GM11168 (cell line): ENCODE results near the gene TAB3.

ENCODE experiments used
- in situ Hi-C: fragments of 300-500 bp; cut with MboI; formaldehyde crosslinking; loops from one replicate; pipeline ENCODE4 v1.12.0; 2022; ENCODE audit warnings: low sequenced_read_pairs; ENCODE audit not compliant: unreplicated experiment

TAB3 gene

DNA sequence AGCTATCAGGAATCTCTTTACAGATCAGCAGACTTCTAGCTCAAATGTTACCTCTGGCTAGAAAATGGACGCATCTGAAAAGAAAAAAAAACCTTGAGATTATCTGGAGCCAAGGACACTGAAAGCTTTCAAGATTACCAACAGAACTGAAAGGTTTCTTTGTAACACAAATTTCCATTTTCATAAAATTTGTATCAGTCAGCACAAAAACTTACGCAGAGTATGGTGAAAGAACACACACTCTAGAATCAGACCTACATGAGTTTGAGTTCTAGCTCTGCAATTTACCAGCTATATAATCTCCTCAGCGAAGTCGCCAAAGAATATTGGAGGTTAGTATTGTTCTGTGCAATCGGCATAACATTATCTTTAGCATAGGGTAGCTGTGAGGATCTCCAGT, 1.8 kb downstream of the TAB3 start:
- in situ Hi-C loops, result no loop called here

DNA sequence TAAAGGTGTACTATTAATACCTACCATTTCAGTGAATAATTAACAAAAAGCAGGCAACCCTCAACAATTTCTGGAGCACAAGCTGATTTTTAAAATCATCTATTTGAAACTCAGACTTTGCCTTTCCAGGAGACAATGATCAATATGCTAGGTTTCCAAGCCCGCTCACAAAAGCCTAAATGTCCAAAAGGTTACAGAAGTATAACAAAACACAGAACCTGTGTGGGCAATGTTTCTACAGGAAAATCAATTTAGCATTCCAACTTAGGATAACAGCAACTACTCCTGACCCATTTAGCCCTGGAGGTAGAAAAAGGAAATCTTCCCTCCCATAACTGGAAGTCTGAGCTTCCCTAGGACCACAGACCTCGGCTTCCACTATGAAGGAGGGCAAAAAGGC, 3.9 kb downstream of the TAB3 start:
- in situ Hi-C loops, result no loop called here

DNA sequence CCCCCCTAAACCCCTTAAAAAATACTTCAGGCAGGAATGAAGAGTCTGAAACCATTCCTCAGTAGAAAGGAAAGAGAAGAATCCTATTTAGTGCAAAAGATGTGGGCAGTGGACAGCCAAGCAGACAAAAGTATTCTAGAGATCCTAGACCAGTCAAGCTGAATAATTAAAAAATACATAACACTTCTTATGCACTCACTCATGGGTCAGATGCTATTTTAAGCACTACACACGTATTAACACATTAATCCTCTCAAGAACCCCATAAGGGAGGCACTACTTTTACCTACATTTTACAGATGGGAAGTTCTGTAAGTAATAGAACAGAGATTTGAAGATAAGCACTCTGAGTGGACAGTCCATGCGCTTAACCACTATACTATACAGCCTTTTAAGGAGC, 5.9 kb downstream of the TAB3 start:
- in situ Hi-C loops, result no loop called here

DNA sequence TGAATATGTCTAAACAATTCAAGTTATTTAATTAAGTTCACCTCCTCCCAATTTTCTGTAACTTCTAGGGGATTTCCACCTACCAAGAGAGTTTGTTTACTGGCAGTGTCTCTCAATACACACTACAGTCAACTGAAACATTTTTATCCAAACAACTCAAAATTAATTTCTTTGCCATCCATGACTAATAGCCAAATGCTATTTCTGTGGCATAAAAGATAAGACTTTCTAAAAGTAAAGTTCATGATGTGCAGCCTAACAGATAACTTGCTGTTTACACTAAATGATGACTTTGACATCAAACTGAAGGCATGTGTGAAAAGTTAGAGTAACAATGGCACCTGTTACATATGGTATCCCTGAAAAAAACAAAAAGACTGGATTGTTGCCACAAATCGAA, 7.3 kb downstream of the TAB3 start:
- in situ Hi-C loops, result no loop called here

DNA sequence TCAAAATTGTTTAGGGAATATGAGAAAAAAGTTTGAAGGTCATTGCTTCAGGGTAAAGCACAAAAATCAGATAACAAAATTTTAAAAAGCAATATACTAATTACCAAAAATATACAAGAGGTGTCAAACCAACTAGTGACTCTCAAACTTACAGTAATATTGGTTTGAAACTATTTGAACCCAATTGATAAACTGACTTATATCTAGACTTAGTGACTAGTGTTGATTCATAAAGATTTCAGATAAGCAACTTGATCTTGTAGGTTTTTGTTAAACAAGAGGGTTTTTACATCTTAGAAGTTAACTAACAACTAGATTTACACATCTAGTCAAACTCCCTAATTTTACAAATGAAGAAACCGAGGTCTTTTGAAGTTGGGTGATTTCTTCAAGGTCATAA, 7.7 kb downstream of the TAB3 start:
- in situ Hi-C loops, result no loop called here

DNA sequence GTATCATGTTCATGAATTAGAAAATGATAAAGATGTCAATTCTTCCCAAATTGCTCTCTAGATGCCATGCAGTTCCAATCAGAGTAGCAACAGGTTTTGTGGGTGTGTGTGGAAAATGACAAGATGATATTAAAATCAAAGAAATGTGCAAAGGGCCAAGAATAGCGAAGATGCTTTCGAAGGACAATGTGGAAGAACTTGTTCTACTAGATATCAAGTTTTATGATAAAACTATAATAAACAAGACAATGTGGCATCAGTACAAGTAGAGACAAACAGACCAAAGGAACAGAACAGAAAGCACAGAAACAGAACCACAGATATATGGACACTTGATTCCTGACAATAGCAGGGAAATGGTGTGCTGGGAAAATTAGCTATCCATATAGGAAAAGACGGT, 9.0 kb downstream of the TAB3 start:
- in situ Hi-C loops, result no loop called here

DNA sequence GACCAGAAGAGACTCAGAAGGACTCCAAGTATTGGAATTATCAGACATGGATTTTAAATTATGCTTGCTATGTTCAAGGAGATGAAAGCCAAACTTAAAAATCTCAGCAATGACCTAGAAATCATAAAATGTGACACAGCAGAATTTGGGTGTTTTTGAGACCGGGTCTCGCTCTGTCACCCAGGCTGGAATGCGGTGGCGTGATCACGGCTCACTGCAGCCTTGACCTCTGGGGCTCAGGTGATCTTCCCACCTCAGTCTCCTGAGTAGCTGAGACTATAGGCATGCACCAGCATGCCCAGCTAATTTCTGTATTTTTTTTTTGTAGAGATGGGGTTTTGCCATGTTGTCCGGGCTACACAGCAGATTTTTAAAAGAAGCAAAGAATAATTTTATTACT, 12.7 kb downstream of the TAB3 start:
- in situ Hi-C loops, result no loop called here

DNA sequence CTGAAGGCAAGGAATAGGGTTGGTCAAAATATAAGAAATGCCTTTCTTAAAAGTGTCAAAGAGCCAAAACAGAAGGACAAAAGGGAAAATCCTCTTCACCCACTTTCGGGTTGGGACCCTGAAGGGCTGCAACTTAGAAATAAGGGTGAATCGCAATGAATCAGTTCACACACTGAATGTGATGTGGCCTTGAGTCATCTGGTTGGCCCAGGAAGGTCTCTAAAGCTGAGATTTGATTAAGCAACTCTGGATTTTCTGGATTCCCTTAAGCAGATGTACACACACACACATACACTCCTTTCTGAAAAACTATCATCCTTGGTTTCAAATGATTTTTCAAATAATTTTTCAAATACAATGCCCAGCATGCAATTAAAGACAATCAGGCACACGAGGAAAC, 13.1 kb downstream of the TAB3 start:
- in situ Hi-C loops, result no loop called here

DNA sequence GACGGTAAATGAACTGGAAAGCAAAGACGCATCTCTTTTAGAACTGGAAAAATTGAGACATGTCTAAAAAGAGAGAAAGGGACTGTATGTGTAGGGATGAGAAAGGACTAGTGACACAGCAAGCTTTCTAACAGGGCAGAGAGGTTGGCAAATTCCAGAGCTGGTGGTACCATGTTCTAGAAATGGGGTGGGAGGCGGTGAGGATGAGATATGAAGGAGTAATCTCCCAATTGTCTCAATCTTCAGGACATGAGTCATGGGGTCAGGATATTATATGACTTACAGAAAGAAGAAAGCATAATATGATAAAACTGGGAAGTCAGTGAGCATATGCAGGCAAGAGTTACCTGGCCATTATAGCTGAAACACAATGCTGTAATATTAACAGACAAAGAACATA, 14.2 kb downstream of the TAB3 start:
- in situ Hi-C loops, result loop anchor here (25.0 kb wide), 1 partner anchor 138 kb away; no protein-coding TSS in a partner anchor

DNA sequence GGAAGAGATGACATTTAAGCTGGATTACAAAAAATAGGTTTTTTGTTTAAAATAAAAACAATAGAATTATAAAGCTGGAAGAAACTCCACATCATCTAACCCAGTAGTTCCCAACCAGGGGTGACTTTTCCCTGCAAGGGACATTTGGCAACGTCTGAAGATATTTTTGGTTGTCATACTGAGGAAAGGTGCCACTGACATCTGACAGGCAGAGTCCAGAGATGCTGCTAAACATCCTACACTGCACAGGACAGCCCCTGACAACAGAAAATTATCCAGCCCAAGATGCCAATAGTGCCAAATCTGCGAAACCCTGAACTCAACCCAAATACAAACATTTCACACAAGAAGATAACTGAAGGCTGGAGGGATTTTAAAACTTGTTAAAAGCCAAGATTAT, 18.5 kb downstream of the TAB3 start:
- in situ Hi-C loops, result loop anchor here (25.0 kb wide), 1 partner anchor 133 kb away; no protein-coding TSS in a partner anchor

DNA sequence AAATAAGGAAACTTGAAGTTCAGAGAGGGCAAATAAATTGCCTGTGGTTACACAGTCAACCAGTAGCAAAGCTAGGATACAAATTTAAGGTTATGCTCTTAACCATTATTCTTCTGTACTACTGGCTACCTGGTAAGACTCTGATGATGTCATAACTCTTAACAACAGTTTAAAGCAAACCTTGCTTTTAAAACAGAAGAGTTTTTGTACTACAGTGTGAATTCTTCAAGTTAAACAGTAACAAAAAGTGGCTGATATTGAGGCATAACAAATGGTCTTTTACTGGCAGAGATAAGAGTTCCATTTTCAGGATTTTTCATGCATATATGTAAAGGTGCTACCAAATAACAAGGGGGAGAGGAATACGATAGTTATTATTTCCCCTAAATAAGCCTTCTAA, 23.4 kb downstream of the TAB3 start:
- in situ Hi-C loops, result loop anchor here (25.0 kb wide), 1 partner anchor 128 kb away; no protein-coding TSS in a partner anchor

DNA sequence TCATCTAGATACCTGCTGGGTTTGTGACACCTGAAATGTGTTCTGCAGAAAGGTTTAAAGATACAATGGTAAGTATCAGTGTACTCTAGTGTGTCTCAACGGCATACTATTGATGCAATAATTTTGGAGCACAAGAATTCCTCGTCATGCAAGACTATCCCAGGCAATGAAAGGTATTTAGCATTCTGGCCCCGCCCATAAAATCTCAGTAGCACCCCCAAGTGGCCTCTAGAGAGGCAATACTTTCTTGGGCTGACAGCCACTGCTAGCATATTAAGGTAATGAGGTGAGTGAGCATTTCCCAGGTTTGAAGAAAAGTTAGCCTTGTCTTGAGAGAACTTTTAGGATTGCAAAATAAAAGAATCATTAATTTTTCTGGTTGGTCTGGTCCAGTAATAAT, 24.0 kb downstream of the TAB3 start:
- in situ Hi-C loops, result loop anchor here (25.0 kb wide), 1 partner anchor 128 kb away; no protein-coding TSS in a partner anchor

DNA sequence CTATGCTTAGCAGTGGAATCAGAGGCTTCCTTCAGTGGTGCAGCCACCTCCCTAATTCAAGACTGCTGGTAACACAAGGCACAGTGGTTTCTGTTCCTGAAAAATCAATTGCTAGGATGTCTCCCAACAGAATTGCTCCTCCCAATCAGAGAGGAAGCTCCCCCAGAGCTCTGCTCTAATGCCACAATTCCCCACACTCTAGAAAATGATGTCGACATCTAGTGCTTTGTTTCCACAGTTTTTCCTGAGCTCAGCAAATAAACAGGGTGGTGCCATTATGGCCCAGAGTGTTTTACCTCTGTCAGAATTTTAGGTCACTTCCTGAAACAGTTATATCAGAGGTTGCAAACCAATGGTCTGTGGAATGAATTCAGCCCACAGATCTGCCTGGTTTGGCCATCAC, 24.7 kb downstream of the TAB3 start:
- in situ Hi-C loops, result loop anchor here (25.0 kb wide), 1 partner anchor 127 kb away; no protein-coding TSS in a partner anchor

DNA sequence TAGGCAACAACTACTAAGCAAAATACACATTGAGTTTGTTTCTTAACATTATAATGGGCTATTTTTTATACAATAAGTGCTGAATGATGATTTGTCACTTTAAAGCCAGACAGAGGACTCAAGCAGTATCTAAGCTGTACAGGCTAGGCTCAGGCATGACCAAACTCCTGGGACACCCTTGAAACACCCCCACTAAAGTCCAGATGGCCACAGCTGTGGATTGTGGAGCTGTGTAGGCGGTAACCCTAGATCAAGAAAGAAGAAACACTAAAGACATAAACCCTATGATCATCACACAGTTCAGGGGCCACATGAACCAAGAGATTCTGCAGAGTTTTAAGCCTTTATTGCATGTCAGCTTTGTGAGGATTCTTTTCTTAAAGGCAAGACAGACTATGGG, 25.1 kb downstream of the TAB3 start:
- in situ Hi-C loops, result loop anchor here (25.0 kb wide), 1 partner anchor 127 kb away; no protein-coding TSS in a partner anchor

DNA sequence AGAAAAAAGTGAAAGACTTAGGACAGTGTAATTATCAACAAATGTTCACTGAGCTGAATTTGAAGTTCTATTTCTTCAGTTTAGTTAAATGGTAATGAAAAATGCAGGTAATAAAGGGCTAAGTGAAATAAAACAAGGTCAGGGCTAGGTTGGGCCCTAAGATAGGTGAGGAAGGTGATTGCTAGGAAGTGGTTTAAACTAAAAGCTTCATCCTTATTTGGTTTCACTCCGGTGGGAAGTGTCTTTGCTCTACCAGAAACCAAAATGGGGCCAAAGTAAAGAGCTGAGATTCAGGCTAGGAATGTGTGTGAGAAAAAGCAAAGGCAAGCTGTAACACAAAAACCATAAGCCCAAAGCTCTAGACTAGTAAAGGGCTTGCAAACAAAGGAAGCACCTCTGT, 31.0 kb downstream of the TAB3 start:
- in situ Hi-C loops, result loop anchor here (25.0 kb wide), 1 partner anchor 121 kb away; no protein-coding TSS in a partner anchor

DNA sequence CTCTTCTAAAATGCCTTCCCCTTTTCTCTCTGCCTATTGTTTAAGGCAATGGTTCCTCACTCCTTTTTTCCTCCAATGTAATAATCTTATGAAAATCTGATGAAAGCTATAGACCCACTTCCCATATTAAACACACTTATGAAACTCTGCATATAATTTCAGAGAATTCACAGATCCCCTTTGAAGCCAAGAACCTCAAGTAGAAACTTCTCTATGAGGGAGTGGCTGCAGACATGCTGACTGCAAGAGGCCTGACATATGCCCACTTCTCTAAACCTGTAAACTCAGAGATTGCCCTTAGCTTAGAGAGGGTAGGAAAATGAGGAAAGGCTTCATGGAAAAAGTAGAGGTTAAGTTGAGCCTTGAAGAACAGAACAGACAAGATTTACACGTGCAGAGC, 37.6 kb downstream of the TAB3 start:
- in situ Hi-C loops, result loop anchor here (25.0 kb wide), 1 partner anchor 114 kb away; no protein-coding TSS in a partner anchor

DNA sequence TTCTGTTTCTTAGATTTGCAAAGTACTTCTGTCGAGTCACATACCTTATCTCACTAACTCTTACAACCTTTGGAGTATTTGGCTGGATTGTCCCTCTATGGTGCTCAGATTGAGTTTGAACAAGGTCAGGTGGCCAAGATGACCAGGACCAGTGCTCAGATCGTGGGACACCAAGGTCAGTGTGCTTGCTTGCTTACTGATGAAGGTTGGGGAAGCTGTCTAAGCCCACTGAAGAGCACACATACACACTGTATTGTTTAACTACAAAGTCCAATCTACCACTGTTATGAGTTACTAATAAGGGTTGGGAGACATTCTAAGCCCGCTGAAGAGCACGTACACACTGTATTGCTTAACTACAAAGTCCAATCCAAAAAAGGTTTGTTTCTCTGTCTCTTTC, 53.7 kb downstream of the TAB3 start:
- in situ Hi-C loops, result no loop called here

DNA sequence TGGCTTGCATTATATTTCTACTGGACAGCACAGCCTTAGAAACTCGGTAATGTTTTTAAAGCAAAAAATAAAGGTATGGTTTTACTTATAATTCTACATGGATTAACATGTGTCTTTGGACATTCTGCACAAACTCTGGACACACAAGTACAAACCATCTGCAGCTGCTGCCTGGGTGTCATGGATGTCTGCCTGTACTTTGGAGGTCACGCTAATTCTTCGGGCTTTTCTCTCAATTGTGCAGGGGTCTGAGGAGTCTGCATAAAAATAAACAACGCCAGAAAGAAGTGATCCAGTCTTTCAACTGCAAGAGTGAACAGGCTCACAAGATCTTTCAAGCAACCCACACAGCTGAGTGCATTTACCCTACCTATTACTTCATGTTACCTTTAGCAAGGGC, 55.2 kb downstream of the TAB3 start:
- in situ Hi-C loops, result no loop called here

DNA sequence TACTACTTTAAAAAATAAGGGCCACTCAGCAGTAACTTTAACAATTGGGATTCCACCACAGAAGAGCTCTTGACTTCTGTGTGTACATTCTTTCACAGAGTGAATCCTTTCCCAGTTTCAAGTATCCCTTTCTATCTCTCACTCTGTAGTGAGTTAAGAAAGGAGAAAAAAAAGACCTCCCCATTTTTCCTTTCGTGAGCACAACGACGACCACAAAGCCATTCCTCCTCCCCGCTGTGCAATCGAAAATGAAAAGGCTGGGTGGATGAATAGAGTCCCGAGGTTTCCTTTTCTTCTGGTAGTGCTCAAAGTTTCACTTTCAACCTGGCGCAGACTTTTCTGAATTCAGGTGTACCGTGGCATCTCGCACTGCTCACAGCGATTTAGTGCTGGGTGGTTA, 58.0 kb downstream of the TAB3 start:
- in situ Hi-C loops, result no loop called here

DNA sequence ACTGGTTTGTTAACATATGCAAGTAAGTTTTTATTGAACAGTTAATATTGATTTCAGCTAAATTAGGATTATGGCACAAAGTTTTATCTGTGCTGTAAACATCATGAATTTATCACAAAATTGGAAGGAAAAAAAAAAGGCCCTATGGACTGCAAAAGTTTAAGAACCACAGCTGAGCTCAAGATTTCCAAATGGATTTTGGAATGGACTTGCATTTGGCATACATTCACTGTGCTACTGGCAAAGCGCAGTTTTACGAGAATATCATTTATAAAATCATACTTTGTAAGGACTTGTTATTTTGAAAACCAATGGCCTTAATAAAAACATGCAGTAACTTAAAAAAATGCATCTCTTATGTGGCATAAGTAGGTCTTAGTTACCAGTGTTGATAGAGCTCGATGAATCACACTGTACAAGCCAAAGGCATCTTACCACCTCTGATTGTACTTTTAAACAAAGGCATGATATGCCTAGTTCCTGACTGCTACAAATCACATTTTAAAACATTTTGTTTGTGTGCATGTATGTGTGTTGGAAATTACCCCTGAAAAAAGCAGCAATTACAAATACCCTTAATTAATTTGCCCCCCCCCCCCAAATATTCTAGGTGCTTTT, 58.6 kb downstream of the TAB3 start:
- in situ Hi-C loops, result no loop called here

DNA sequence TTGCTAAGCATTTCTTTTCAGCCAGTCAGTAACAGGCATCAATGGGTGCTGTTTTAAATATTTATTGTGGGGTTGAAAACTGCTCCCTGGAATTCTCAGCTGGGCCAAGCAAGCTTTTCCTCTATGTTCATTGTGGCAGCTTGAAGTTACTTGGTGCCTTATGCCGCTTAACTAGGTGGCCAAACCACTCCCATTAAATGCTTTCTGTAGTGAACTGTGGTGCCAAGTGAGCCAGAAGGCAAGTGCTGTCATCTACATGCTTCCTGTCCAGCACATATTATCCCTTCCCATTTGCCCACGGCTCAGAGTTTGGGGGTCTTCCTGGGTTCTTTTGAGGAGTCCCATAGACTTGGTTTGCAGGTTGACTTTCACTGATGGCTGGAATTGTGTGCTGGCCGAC, 64.8 kb downstream of the TAB3 start:
- in situ Hi-C loops, result no loop called here

DNA sequence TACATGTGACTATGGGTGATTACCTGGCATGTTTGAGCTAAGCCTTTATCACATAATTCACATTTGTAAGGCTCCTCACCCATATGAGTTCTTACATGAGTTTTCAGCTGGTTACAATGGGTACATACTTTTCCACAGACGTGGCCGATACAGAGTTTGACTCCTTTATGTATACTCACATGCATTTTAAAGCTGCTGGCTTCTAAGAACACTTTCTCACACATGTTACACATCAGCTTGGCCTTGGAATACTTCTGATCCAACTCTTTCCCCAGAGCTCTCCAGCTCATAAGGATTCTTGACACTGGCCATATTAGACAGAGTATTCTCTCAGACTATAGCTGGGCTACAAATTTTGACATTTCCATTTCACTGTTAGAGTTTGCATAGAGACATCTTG, 66.3 kb downstream of the TAB3 start:
- in situ Hi-C loops, result no loop called here
